Right atrium auricular region (tissue), 2 donors: ENCODE data around the gene PTPRD. TPM values are rescaled to one million over a fixed set of nuclear protein-coding genes. Genes with fewer than 3 reads are reported as not detected.

Source experiments
- DNase-seq: peaks from one replicate; pipeline ENCODE4 v3.0.0-alpha.2; 2019; ENCODE audit warnings: low spot score
- H3K27ac ChIP-seq, 2 donors: fragments of 200-600 bp; sonication (generic); 1 replicate in 1 of 2; 2 replicates in 1 of 2; pipeline ENCODE4 v1.5.1; 2016 to 2019
- H3K27me3 ChIP-seq, 2 donors: fragments of 200-600 bp; sonication (generic); one replicate each; pipeline versions ENCODE4 v1.5.1 to v1.6.0; 2017 to 2019
- H3K36me3 ChIP-seq: fragments of 200-600 bp; sonication (generic); one replicate; pipeline ENCODE4 v1.5.1; 2016
- H3K4me1 ChIP-seq, 2 donors: fragments of 200-600 bp; sonication (generic); one replicate each; pipeline versions ENCODE4 v1.5.1 to v1.6.0; 2017 to 2019
- H3K4me3 ChIP-seq, 2 donors: fragments of 200-600 bp; sonication (generic); 1 replicate in 1 of 2; 2 replicates in 1 of 2; pipeline ENCODE4 v1.5.1; 2017 to 2019; ENCODE audit warnings: mild to moderate bottlenecking in 1 of 2, moderate library complexity in 1 of 2
- H3K9me3 ChIP-seq, 2 donors: fragments of 200-600 bp; sonication (generic); one replicate each; pipeline ENCODE4 v1.5.1; 2019
- total RNA-seq, 2 donors: library from RNA; depleted of rRNA; stranded (reverse); fragments of >200 nt; gene quantifications; one replicate each; pipeline ENCODE4 v1.1.0, GENCODE V29; 2016
- TF ChIP-seq, protein P1 (sequence below), 2 donors: fragments of 200-600 bp; sonication (generic); IDR thresholded peaks; one replicate each; pipeline ENCODE4 v1.5.1; 2019; ENCODE audit warnings: antibody characterized with exemption in 2 of 2

The PTPRD gene
- total RNA-seq, 2 donors from 2014 or later = 5.5 to 6.6 TPM

DNA sequence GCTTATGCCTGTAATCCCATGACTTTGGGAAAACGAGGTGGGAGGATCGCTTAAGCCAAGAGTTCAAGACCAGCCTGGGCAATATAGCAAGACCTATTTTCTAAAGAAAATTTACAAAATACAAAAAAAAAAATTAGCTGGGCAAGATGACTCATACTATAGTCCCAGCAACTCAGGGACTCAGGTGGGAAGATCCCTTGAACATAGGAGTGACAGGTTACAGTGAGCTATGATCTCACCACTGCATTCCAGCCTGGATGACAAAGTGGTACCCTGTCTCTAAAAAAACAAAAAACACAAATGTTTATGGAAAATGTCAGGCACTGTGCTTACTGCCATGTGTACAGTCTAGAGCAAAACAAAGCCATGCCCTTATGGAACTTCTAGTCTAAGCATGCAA, 1989.9 kb downstream of the PTPRD start:
- Histone ChIP-seq H3K4me3 (no peak overlapping the region), H3K4me1 (no peaks in the 10 kb centered on the region), H3K27me3 (no peaks in the 10 kb centered on the region), H3K27ac (no peak overlapping the region), H3K9me3 (no peaks in the 10 kb centered on the region), H3K36me3 (no peaks in the 10 kb centered on the region)
- TF ChIP-seq, protein P1, sequence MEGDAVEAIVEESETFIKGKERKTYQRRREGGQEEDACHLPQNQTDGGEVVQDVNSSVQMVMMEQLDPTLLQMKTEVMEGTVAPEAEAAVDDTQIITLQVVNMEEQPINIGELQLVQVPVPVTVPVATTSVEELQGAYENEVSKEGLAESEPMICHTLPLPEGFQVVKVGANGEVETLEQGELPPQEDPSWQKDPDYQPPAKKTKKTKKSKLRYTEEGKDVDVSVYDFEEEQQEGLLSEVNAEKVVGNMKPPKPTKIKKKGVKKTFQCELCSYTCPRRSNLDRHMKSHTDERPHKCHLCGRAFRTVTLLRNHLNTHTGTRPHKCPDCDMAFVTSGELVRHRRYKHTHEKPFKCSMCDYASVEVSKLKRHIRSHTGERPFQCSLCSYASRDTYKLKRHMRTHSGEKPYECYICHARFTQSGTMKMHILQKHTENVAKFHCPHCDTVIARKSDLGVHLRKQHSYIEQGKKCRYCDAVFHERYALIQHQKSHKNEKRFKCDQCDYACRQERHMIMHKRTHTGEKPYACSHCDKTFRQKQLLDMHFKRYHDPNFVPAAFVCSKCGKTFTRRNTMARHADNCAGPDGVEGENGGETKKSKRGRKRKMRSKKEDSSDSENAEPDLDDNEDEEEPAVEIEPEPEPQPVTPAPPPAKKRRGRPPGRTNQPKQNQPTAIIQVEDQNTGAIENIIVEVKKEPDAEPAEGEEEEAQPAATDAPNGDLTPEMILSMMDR (IDR thresholded peaks at IDR 0.05) = no peak
- no peak for DNase-seq

DNA sequence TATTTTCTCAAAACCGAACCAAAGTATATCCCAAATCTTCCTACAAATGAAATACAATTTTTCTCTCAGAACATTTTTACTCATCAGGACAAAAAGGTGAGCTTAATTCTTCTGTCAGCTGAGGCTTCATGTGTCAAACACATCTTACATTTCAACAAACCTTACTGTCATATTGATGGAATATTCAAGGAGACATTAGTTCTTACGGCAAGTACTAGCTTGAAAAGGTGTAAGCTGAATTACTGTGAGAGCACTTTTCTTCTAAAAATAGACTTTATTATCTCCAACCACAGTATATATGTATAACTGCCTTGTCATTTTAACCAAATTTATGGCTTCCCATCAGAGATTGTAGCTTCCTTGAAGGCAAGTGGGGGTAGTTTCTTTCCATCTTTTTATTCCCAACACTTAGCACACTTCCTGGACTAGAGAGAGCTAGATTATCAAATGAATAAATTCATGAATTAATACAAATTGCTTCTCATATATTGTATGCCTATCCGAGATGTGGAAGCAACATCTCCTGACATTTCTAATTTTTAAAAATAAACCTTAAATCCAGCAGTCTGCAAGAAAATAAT, 1990.5 kb downstream of the PTPRD start:
- Histone ChIP-seq H3K27ac (no peak overlapping the region), H3K9me3 (no peaks in the 10 kb centered on the region), H3K4me3 (no peak overlapping the region), H3K27me3 (no peaks in the 10 kb centered on the region), H3K4me1 (no peaks in the 10 kb centered on the region), H3K36me3 (no peaks in the 10 kb centered on the region)
- TF ChIP-seq, protein P1 (IDR thresholded peaks at IDR 0.05) = no peak
- no peak for DNase-seq

DNA sequence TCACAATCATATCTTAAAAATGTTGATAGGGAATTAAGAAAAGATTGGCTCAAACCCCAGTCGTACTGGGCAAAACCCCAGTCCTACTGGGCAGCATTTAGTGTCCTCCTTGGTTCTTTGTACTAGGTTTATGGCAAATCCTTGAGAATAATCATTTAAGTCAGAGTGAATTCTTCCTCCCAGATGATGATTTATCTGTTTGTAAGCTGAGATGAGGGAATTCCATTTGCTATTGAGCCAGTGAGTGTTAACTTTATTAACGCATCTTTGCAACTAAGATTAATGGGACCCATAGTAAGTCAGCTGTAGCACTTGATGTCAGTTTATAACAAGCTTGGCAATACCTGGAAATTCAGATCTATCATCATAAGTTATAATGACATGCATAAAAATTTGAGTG, 1991.4 kb downstream of the PTPRD start:
- Histone ChIP-seq H3K36me3 (no peaks in the 10 kb centered on the region), H3K4me3 (no peak overlapping the region), H3K27me3 (no peaks in the 10 kb centered on the region), H3K27ac (no peak overlapping the region), H3K4me1 (no peaks in the 10 kb centered on the region), H3K9me3 (no peaks in the 10 kb centered on the region)
- no peak for DNase-seq
- TF ChIP-seq, protein P1 (IDR thresholded peaks at IDR 0.05) = no peak

DNA sequence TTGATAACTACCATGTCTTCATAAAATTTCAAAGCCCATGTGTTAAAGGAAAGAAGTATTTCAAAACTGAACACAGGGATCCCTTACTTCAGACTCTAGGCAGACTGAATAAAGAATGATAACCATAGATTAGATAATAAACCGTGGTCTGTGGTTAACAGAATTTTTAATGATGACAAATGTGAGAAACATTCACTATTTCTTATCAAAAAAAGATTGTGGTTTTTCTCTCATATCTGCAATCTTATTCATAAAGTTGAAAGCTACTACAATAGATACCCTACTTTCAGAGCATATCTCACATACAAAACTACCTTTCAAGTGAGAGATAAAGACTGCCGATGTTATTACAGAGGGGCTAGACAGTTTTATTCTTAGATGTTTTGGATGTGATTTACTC, 1996.4 kb downstream of the PTPRD start:
- Histone ChIP-seq H3K36me3 (no peaks in the 10 kb centered on the region), H3K9me3 (no peaks in the 10 kb centered on the region), H3K27ac (no peak overlapping the region), H3K27me3 (no peaks in the 10 kb centered on the region), H3K4me3 (no peak overlapping the region), H3K4me1 (peaks cover 0 to 4% of the 10 kb centered on the region in 2 donors)
- DNase-seq = no peak
- TF ChIP-seq, protein P1 (IDR thresholded peaks at IDR 0.05) = no peak

DNA sequence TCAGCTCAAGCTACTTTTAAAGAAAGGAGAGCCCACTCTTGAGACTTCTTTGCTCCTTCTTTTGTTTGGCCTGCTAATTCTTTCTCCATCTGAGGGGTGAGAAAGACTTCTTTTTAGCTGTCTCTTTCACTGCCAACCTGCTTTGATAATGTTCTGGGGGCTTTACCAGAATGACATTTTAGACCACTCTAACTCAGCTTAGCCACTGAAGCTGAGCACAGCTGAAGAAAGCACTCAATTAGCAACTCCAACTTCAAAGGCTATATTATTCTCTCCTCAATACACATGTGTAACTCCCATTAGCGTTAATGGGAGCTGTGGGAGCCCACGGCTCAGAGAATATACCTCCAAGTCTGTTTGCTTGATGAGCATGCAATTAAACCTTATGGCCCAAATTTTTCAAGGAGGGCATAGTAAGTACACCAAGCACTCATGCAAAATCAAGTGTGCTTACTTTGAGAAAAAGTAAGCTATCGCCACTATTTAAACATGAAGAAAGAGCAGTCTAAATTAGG, 1997.8 kb downstream of the PTPRD start:
- TF ChIP-seq, protein P1 (IDR thresholded peaks at IDR 0.05) = no peak

DNA sequence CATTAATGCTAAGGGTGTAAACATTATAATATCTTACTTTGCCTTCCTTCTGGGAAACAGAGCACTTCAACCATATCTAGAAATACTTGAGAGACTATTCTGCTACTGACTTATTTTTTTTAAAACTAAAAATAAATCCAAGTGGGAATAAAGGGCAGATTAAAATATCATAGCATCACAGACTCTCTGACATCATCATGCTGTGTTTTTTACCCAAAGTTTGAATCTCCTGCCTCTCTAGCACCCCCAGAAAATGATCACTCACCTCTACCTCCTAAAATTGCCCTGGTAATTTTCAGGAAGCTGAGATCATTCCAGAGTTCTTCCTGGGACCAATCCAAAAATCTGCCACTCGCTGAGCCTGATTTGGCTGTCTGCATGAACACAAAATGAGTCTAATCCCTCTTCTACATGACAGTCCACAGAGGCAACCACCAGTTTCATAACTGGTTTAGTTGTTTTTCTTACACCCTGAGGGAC, 1999.4 kb downstream of the PTPRD start:
- H3K27ac ChIP-seq = peak overlapping the region in 1 of 2 donors; percentile 28
- H3K9me3 ChIP-seq = no peaks in the 10 kb centered on the region
- no peak for DNase-seq
- TF ChIP-seq, protein P1 (IDR thresholded peaks at IDR 0.05) = no peak
- no peaks in the 10 kb centered on the region for H3K27me3 ChIP-seq
- H3K4me3 ChIP-seq = no peak overlapping the region
- H3K4me1 ChIP-seq = peaks cover 0 to 4% of the 10 kb centered on the region in 2 donors
- H3K36me3 ChIP-seq = no peaks in the 10 kb centered on the region

More for the DNA sequence above, 1997.8 kb downstream of the PTPRD start:
- H3K9me3 ChIP-seq = no peaks in the 10 kb centered on the region
- peaks cover 0 to 4% of the 10 kb centered on the region in 2 donors for H3K4me1 ChIP-seq
- no peaks in the 10 kb centered on the region for H3K27me3 ChIP-seq
- no peak overlapping the region for H3K27ac ChIP-seq
- H3K36me3 ChIP-seq = no peaks in the 10 kb centered on the region
- no peak for DNase-seq
- no peak overlapping the region for H3K4me3 ChIP-seq
